Hepatocyte (in vitro differentiated cells): ENCODE data around the gene MACF1. TPM values are rescaled to one million over a fixed set of nuclear protein-coding genes. Genes with fewer than 3 reads are reported as not detected.

Source experiments
- DNase-seq: peaks from one replicate; pipeline ENCODE4 v3.0.0-alpha.2; 2016; ENCODE audit warnings: low spot score
- H2AFZ ChIP-seq: fragments of 200-600 bp; sonication (generic); 2 replicates; pipeline ENCODE4 v1.6.0; 2016; ENCODE audit warnings: antibody characterized with exemption, mild to moderate bottlenecking
- H3K27ac ChIP-seq: fragments of 200-600 bp; sonication (generic); 2 replicates; pipeline ENCODE4 v1.5.1; 2016; ENCODE audit warnings: mild to moderate bottlenecking
- H3K27me3 ChIP-seq: fragments of 200-600 bp; sonication (generic); 2 replicates; pipeline ENCODE4 v1.6.1; 2016
- H3K36me3 ChIP-seq: fragments of 200-600 bp; sonication (generic); replicated peaks from 2 replicates; pipeline ENCODE4 v1.5.1; 2016; ENCODE audit warnings: low read depth; ENCODE audit not compliant: insufficient read depth
- H3K4me1 ChIP-seq: fragments of 200-600 bp; sonication (generic); 2 replicates; pipeline ENCODE4 v1.5.1; 2016; ENCODE audit warnings: mild to moderate bottlenecking, moderate library complexity; ENCODE audit not compliant: insufficient read depth
- H3K4me2 ChIP-seq: fragments of 200-600 bp; sonication (generic); 2 replicates; pipeline ENCODE4 v1.6.0; 2016
- H3K4me3 ChIP-seq: fragments of 200-600 bp; sonication (generic); 2 replicates; pipeline ENCODE4 v1.5.1; 2016; ENCODE audit warnings: mild to moderate bottlenecking
- H3K79me2 ChIP-seq: fragments of 200-600 bp; sonication (generic); 2 replicates; pipeline ENCODE4 v1.6.0; 2017; ENCODE audit warnings: mild to moderate bottlenecking
- H3K9me2 ChIP-seq: fragments of 200-600 bp; sonication (generic); replicated peaks from 2 replicates; pipeline ENCODE4 v1.6.0; 2017; ENCODE audit warnings: mild to moderate bottlenecking; ENCODE audit not compliant: insufficient read depth
- H3K9me3 ChIP-seq: fragments of 200-600 bp; sonication (generic); 2 replicates; pipeline ENCODE4 v1.5.1; 2016; ENCODE audit warnings: low read depth, mild to moderate bottlenecking
- H4K20me1 ChIP-seq: fragments of 200-600 bp; sonication (generic); 2 replicates; pipeline ENCODE4 v1.6.0; 2016; ENCODE audit warnings: mild to moderate bottlenecking; ENCODE audit not compliant: insufficient read depth, poor library complexity, severe bottlenecking
- EZH2 ChIP-seq: fragments of 200-600 bp; sonication (generic); IDR thresholded peaks from 2 replicates; pipeline ENCODE4 v1.6.1; 2016; ENCODE audit warnings: antibody characterized with exemption, mild to moderate bottlenecking, borderline replicate concordance
- EZH2phosphoT487 ChIP-seq: fragments of 200-600 bp; sonication (generic); IDR thresholded peaks from one replicate; pipeline ENCODE4 v1.6.1; 2018; ENCODE audit warnings: antibody characterized with exemption, mild to moderate bottlenecking, low read depth, moderate library complexity; ENCODE audit not compliant: unreplicated experiment, severe bottlenecking
- WGBS: methylation state at CpG from one replicate; pipeline ENCODE4 v1.1.6; 2016; ENCODE audit warnings: low lambda C conversion rate; ENCODE audit errors: missing lambda C conversion rate; 5-methylcytosine and 5-hydroxymethylcytosine counted together
- polyA plus RNA-seq: library from polyadenylated mRNA; unstranded; fragments of >200 nt; fragmentation: Nextera tagmentation; extraction: Ambion mirVana; gene quantifications from 2 replicates; pipeline ENCODE4 v1.2.1, GENCODE V29; 2016
- total RNA-seq: library from RNA; depleted of rRNA; stranded (reverse); fragments of >200 nt; gene quantifications from 2 replicates; pipeline ENCODE4 v1.2.3, GENCODE V29; 2014
- TF ChIP-seq, protein P1 (sequence below): fragments of 200-600 bp; sonication (generic); IDR thresholded peaks from 2 replicates; pipeline ENCODE4 v1.5.1; 2016; ENCODE audit warnings: antibody characterized with exemption, mild to moderate bottlenecking; ENCODE audit not compliant: poor library complexity

Gene MACF1, protein sequence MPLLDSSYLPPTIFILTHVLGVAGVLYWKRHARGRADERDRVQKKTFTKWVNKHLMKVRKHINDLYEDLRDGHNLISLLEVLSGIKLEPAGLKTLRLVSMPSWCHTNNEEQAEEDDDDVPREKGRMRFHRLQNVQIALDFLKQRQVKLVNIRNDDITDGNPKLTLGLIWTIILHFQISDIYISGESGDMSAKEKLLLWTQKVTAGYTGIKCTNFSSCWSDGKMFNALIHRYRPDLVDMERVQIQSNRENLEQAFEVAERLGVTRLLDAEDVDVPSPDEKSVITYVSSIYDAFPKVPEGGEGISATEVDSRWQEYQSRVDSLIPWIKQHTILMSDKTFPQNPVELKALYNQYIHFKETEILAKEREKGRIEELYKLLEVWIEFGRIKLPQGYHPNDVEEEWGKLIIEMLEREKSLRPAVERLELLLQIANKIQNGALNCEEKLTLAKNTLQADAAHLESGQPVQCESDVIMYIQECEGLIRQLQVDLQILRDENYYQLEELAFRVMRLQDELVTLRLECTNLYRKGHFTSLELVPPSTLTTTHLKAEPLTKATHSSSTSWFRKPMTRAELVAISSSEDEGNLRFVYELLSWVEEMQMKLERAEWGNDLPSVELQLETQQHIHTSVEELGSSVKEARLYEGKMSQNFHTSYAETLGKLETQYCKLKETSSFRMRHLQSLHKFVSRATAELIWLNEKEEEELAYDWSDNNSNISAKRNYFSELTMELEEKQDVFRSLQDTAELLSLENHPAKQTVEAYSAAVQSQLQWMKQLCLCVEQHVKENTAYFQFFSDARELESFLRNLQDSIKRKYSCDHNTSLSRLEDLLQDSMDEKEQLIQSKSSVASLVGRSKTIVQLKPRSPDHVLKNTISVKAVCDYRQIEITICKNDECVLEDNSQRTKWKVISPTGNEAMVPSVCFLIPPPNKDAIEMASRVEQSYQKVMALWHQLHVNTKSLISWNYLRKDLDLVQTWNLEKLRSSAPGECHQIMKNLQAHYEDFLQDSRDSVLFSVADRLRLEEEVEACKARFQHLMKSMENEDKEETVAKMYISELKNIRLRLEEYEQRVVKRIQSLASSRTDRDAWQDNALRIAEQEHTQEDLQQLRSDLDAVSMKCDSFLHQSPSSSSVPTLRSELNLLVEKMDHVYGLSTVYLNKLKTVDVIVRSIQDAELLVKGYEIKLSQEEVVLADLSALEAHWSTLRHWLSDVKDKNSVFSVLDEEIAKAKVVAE (N-terminal part only)
- 136 TPM in 2 replicates for total RNA-seq
- polyA plus RNA-seq = 47.1 and 60.1 TPM in 2 replicates

DNA sequence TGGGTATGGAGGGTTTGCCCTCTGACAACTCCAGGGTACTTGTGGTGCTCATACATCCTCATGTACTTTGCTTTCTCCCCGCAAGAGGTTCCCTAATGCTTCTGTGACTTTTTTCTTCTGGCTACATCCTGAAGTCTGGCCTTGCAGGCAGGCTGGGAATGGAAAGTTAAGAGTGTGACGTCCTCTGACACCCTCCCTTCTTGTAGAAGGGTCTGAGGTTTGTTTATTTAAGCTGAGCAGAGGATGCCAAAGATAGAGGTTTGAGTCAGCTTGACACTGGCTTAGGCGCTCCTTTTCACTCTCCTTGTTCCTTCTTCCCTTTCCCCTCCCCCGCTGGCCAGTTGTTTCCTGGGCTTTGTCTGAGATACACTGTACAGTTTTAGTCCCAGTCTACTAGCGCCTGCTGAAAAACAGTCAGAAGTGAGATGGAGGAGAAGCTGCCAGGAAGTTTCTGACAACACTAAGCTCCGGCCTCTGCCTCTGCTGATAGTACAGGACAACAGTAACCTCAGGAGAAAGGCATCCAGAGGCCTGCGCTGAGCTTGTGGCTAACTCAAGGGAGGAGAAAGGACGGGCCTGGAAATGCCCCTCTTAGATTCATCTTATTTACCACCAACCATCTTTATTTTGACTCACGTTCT is at the start of gene MACF1:
TSS of gene MACF1 (plus strand) at position 255 of the 641 bp plus-strand sequence. CDS start at position 583, 328 bp downstream.
- peaks cover 83% of the 10 kb centered on the region for H3K79me2 ChIP-seq
- H3K4me2 ChIP-seq = peak within 1 kb of the TSS; percentile 70

DNA sequence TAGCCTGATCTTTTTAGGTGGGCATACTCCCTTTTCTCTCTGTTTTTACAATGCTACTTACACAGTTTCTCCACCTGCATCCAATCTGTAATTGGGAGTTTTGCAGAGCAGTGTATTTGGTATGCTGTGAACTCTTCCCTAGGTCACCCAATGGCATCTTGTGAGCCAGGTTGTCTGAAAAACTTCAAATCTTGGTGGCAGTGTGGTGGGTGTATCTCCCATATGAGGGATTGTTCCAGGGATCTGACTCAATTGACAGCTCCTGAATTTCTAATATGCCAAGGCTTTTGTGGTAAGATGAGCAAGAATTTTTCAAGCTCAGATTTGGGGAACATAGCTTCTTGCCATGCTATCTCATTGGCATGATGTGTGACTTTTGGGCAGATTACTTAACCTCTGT is 47.2 kb upstream of the MACF1 start:
- no peaks in the 10 kb centered on the region for H3K36me3 ChIP-seq
- H3K4me3 ChIP-seq = no peak overlapping the region
- H2AFZ ChIP-seq = no peak overlapping the region
- no peaks in the 10 kb centered on the region for H3K27me3 ChIP-seq
- peaks cover 70% of the 10 kb centered on the region for H3K79me2 ChIP-seq
- no peak overlapping the region for H3K4me2 ChIP-seq
- H3K9me3 ChIP-seq = no peaks in the 10 kb centered on the region
- H3K4me1 ChIP-seq = peaks cover 30% of the 10 kb centered on the region
- no peak for DNase-seq
- H4K20me1 ChIP-seq = no peaks in the 10 kb centered on the region
- no peak overlapping the region for H3K27ac ChIP-seq
- no peaks in the 10 kb centered on the region for H3K9me2 ChIP-seq
- no peak for TF ChIP-seq EZH2phosphoT487
- TF ChIP-seq, protein P1, sequence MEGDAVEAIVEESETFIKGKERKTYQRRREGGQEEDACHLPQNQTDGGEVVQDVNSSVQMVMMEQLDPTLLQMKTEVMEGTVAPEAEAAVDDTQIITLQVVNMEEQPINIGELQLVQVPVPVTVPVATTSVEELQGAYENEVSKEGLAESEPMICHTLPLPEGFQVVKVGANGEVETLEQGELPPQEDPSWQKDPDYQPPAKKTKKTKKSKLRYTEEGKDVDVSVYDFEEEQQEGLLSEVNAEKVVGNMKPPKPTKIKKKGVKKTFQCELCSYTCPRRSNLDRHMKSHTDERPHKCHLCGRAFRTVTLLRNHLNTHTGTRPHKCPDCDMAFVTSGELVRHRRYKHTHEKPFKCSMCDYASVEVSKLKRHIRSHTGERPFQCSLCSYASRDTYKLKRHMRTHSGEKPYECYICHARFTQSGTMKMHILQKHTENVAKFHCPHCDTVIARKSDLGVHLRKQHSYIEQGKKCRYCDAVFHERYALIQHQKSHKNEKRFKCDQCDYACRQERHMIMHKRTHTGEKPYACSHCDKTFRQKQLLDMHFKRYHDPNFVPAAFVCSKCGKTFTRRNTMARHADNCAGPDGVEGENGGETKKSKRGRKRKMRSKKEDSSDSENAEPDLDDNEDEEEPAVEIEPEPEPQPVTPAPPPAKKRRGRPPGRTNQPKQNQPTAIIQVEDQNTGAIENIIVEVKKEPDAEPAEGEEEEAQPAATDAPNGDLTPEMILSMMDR = no peak
- no peak for TF ChIP-seq EZH2

More for the DNA sequence above, at the start of gene MACF1:
- Histone ChIP-seq H3K4me1 (peaks cover 14% of the 10 kb centered on the region), H3K9me2 (no peaks in the 10 kb centered on the region), H3K4me3 (no peak within 1 kb of the TSS), H4K20me1 (no peaks in the 10 kb centered on the region), H3K9me3 (no peaks in the 10 kb centered on the region), H3K27me3 (no peaks in the 10 kb centered on the region), H3K36me3 (no peaks in the 10 kb centered on the region), H2AFZ (peak within 1 kb of the TSS; percentile 30), H3K27ac (peak within 1 kb of the TSS; percentile 94)
- peak; percentile 86 for DNase-seq
- WGBS = 23% methylated on average over 9 of the region's 9 CpGs
- TF ChIP-seq, protein P1 = peak; percentile 37
- no peak for TF ChIP-seq EZH2
- no peak for TF ChIP-seq EZH2phosphoT487

GRCh38 chr1:39158327-39159086 is 46.0 kb upstream of the MACF1 start:
- 33% methylated on average over 11 of the region's 11 CpGs for WGBS
- no peak for TF ChIP-seq EZH2
- TF ChIP-seq, protein P1 = no peak
- TF ChIP-seq EZH2phosphoT487 = no peak
- Histone ChIP-seq H3K27me3 (no peaks in the 10 kb centered on the region), H3K36me3 (no peaks in the 10 kb centered on the region), H3K9me2 (no peaks in the 10 kb centered on the region), H3K9me3 (no peaks in the 10 kb centered on the region), H3K4me2 (peak overlapping the region; percentile 71), H2AFZ (no peak overlapping the region), H4K20me1 (no peaks in the 10 kb centered on the region), H3K27ac (peak overlapping the region; percentile 97), H3K79me2 (peaks cover 71% of the 10 kb centered on the region), H3K4me1 (peaks cover 30% of the 10 kb centered on the region), H3K4me3 (no peak overlapping the region)
- DNase-seq = peak; percentile 92
